ENCODE results near the gene DGKH. TPM values are rescaled to one million over a fixed set of nuclear protein-coding genes. Genes with fewer than 3 reads are reported as not detected.

The DGKH gene
- total and polyA plus RNA-seq, 10 of the 15 experiments (the other 5 are each of a cell fraction or from before 2014, with no cell fraction given) = 1.3 to 15.2 (median 7.3) TPM

- TF ChIP-seq ATF3 (IDR thresholded peaks at IDR 0.05; ENCODE audit: borderline replicate concordance, extremely low read depth, low read depth, low read length) = 0 out of 2 replicates have a peak, but pooled peaks have one; percentile 22
- TF ChIP-seq ELK1 (IDR thresholded peaks at IDR 0.05; ENCODE audit: low read depth, low read length) = 0 out of 2 replicates have a peak, but pooled peaks have one; percentile 9
- peak; percentile 87 for TF ChIP-seq NKRF (conservative IDR thresholded peaks at IDR 0.05)
- TF ChIP-seq E2F4 (IDR thresholded peaks at IDR 0.05; ENCODE audit: low read depth, low read length) = no peak
- peak; percentile 88 to 94 for TF ChIP-seq SRF (IDR thresholded peaks at IDR 0.05; ENCODE audit: low read depth in 2 of 2, low read length in 2 of 2)
- TF ChIP-seq NRF1 (conservative IDR thresholded peaks at IDR 0.05; ENCODE audit: low read depth, low read length) = 0 out of 2 replicates have a peak, but pooled peaks have one; percentile 4
- peak; percentile 94; the same call in 1 of the 2 replicates for TF ChIP-seq RBBP5 (conservative IDR thresholded peaks at IDR 0.05)
- peak; percentile 94 for TF ChIP-seq BACH1 (IDR thresholded peaks at IDR 0.05; ENCODE audit: borderline replicate concordance)
- TF ChIP-seq ZBED1 (IDR thresholded peaks at IDR 0.05; ENCODE audit: borderline replicate concordance) = no peak
- TF ChIP-seq SMC3 (IDR thresholded peaks at IDR 0.05; ENCODE audit: borderline replicate concordance, low read length) = no peak
- TF ChIP-seq E2F8 (IDR thresholded peaks at IDR 0.05; ENCODE audit: low read depth, partially characterized antibody) = no peak
- TF ChIP-seq SMAD5 (IDR thresholded peaks at IDR 0.05; ENCODE audit: low read depth) = no peak
- no peak for TF ChIP-seq ATF2 (IDR thresholded peaks at IDR 0.05; ENCODE audit: low read length)
- peak; percentile 82 for TF ChIP-seq USF1 (IDR thresholded peaks at IDR 0.05; ENCODE audit: borderline replicate concordance, extremely low read length, insufficient read depth, low read depth, low read length)
- no peak for TF ChIP-seq MLLT1 (IDR thresholded peaks at IDR 0.05)
- TF ChIP-seq RELA (IDR thresholded peaks at IDR 0.05; ENCODE audit: borderline replicate concordance, partially characterized antibody) = peak; percentile 26
Measured at GRCh38 chr13:42039946-42040729, 8.3 kb upstream of the DGKH start (continued).
